NCI-H2081 (cell line): ENCODE results near the gene ERICH4.
"Not testable (repeated sequence)": the region's sequence is repeated elsewhere in the genome, so short reads cannot be mapped to it uniquely, and the experiment has no call there.

Source experiments
- DNase-seq, 2 experiments: peaks; one replicate each; lab custom pipeline; 2025; lab: John Stamatoyannopoulos, UW

The ERICH4 gene

DNA sequence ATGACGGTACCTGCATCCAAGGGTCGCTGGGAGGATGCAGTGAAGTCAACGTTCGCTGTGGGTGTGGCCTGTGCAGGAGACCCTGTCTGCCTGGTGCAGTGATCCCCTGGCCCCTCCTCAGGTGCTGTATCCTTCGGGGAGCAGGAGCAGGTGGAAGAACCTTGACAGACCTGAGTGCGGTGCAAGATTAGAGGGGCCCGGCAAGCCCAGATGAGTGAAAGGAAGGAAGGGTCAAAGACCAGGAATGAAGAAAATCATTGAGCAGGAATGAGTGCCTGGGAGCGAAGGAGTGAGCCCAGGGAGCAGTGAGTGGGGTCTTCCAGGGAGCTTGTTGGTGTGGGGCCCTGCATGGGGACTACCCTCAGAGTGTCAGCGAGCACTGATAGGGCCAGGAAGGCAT is 28.5 kb upstream of the ERICH4 start:
- no peak for DNase-seq

DNA sequence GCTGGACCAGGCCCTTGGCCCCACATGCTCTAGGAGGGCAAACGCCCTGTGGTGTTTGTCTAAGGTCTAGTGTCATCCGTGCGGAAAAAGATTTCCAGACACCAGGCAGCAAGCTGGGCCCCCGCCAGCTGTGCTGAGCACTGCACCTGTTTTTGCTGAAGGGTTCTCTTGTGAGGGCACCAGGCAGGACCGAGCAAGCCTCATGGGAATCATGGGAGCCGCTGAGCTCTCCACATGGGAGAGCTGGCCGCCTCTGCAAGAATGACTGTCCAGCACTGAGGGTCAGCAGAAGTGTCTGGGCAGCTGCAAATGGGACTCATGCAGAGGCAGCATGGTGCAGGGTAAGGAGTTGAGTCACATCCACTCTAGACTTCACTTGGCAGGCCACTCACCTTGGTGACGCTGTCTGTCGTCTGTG is 27.8 kb upstream of the ERICH4 start:
- no peak for DNase-seq

DNA sequence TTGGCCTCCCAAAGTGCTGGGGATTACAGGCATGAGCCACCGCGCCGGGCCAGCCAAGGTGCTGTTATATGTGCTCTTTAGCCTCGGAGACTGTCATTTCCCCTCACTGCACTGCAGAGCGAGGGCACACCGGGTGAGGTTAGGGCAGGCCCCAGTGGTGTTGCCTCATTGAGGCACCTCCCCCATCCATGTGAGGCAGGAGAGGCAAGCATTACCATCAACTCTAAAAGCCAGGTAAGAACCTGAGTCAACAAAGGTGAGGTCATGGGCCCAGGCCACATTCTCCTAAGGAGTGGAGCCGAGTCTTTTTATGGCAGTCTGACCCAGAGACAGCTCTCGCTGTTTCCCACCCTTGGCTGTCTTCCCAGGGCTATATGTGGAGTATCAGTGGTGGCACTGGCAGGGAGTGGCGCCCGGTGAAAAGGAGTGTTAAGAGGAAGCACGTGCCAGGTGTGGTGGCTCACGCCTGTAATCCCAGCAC is 26.7 kb upstream of the ERICH4 start:
- no peak for DNase-seq

DNA sequence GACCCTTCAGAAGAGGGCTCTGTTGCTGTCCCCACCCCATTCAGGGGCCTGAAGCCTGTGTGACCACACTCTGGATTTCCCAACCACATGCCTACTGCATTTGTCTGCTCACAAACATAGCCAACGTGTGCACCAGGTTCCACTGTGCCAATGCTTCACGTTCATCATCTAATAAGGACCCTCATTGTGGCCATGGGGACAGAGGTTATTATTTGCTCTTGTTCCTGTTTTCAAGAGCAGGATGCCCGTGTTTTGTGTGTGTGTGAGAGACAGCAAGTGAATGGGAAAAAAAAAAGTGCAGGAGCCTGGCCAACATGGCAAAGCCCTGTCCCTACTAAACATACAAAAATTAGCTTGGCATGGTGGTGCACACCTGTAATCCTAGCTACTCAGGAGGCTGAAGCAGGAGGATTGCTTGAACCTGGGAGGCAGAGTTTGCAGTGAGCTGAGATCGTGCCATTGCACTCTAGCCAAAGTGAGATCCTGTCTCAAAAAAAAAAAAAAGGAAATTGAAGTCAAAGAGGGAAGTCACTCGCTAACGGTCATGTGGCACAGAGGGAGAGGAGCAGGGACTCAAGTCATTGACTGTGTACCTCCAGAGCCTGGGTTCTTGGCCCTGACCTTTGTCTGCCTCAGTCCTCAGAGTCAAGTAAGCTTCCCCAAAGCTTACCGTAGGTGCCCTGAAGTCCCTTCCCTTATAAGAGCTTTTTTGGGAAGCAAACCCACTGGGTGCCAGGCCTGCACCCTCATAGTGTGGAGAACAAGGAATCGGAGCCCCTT is 22.7 kb upstream of the ERICH4 start:
- no peak for DNase-seq

DNA sequence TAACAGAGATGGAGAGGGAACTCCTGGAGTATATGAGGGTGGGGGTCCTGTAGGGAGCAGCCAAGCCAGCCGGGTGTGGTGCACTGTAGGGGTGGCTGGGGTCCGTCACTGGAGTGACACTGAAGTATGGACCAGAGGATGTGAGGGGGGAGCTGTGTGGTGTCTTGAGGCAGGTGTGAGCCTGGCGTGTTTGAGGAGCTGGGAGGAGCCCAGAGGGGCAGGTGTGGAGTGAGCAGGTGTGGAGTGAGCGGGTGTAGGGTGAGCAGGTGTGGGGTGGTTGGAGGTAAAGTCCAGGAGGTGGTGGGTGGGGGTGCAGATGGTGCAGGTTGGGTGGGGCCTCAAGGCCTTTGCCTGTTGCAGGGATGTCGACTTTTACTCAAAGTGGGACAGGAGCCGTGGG is 21.6 kb upstream of the ERICH4 start:
- peak in 1 of 2 experiments; percentile 14 for DNase-seq

DNA sequence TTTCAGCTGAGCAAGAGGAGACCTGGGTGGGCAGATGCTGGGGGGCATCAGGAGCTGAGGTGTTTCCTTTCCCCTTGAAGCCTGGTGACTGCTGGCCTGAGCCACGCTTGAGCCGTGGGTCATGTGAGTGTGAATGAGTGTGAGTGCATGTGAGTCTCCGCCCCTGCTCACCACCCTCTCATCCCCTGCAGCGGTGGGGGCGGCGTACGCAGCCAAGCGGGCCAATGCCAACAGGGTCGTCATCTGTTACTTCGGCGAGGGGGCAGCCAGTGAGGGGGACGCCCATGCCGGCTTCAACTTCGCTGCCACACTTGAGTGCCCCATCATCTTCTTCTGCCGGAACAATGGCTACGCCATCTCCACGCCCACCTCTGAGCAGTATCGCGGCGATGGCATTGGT is 21.0 kb upstream of the ERICH4 start:
- no peak for DNase-seq

DNA sequence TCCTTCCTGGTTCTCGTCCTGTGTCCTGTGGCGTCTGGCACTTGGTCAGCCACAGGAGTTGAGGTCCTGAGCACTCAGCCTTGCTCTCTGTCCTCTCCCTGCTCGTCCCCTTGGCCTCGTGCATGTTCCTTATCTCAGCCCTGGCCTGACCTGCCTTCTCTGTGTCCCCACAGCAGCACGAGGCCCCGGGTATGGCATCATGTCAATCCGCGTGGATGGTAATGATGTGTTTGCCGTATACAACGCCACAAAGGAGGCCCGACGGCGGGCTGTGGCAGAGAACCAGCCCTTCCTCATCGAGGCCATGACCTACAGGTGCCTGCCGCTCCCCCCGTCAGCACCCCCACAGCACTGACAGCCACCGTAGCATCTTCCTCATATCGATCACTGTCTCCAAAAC is 20.5 kb upstream of the ERICH4 start:
- no peak for DNase-seq

DNA sequence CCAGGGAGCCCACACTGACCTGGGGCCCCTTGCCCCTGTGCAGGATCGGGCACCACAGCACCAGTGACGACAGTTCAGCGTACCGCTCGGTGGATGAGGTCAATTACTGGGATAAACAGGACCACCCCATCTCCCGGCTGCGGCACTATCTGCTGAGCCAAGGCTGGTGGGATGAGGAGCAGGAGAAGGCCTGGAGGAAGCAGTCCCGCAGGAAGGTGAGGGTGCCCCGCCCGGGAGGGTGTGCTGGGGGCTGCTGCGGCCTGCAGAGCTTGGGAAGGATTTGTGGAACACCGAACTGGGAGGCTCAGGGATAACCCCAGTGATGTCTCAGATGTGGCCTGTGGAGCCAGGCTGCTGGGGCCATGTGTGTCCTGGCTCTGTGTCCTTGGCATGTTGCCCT is 20.0 kb upstream of the ERICH4 start:
- no peak for DNase-seq

DNA sequence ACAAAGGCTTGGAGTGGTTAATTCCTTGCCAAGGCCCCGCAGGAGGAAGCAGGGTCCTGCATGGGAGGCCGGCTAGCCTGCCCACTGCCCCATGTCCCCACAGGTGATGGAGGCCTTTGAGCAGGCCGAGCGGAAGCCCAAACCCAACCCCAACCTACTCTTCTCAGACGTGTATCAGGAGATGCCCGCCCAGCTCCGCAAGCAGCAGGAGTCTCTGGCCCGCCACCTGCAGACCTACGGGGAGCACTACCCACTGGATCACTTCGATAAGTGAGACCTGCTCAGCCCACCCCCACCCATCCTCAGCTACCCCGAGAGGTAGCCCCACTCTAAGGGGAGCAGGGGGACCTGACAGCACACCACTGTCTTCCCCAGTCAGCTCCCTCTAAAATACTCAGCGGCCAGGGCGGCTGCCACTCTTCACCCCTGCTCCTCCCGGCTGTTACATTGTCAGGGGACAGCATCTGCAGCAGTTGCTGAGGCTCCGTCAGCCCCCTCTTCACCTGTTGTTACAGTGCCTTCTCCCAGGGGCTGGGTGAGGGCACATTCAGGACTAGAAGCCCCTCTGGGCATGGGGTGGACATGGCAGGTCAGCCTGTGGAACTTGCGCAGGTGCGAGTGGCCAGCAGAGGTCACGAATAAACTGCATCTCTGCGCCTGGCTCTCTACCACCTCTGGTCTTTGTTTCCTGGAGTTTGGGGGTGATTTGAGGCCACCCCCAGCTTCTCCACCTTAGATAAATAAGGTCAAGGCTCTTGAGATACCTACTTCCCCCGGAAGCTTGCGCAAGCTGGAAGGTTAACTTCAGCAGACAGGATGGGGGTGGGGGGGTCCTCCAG is 18.4 kb upstream of the ERICH4 start:
- DNase-seq, result no peak

DNA sequence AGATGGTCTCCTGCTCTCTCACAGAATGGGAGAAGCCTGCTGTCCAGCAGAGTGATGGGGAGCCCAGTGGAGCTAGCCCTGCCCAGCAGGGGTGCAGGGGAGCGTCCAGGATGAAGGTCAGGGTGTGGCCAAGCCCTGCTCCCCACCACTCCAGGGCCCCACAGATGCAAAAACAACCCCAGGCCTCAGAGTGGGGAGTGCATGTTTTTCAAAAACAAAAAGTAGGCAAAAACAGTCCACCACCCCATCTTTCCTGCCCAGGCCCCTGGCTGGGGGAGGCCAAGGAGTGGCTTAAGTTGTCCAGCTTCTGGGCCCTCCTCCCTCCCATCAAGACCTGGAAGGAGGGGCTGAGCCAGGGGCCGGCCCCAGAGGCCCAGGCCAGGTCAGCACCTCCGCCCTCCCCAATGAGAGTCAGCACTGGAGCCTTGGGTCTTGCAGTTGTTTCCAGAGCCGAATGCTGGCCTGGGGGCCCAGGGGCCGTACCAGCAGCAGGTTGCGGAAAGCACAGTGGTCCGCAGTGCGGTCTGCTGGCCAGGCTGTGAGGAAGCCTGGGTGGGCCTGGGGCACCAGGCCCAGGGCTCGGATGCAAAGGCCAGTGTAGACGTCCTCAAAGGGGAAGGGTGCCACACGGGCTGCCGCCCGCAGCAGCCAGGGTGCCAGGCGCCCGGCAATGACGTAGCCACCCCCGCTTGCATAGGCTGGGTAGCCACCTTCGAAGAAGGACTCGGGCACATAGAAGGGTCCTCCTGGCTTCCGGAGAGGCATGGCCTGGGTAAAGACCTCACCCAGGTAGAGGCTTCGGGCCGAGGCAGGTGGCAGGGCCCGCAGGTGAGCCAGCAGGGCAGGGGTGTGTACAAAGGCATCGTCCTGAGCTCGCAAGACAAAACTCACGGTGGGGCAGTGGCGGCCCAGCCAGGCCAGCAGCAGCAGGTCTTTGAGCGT is 17.5 kb upstream of the ERICH4 start:
- DNase-seq, result no peak

DNA sequence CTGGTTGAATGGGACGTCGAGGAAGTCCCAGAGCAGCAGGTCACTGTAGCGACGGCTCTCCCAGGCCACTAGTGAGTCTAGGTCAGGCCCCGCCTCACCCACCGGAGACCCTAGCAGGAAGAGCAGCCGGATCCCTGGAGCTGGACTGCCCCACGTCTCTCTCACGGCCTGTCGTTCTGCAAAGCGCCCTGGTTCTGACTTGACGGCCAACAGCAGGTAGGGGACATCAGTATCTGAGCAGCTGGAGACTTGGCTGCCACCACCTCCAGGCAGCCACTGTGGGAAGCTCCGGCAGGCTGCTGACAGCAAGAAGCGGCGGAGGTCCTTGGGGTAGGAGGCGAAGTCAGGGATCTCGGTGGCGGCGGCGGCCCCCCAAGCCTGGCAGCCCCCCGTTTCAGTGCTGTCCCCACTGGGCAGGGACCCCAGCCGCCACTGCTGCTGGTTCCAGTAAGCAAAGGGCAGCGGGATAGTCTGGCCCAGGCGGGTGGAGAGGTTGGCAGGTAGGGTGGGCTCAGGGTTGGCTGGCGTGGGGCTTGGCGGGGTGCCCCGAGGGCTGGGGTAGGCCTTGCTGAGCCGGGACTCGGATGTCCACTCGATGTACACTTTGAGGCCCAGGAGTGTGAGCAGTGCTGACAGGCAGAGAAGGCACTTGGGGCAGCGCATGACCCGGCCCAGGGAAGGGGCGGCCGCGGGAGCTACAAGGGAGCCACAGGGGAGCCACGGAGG is 16.7 kb upstream of the ERICH4 start:
- no peak for DNase-seq

DNA sequence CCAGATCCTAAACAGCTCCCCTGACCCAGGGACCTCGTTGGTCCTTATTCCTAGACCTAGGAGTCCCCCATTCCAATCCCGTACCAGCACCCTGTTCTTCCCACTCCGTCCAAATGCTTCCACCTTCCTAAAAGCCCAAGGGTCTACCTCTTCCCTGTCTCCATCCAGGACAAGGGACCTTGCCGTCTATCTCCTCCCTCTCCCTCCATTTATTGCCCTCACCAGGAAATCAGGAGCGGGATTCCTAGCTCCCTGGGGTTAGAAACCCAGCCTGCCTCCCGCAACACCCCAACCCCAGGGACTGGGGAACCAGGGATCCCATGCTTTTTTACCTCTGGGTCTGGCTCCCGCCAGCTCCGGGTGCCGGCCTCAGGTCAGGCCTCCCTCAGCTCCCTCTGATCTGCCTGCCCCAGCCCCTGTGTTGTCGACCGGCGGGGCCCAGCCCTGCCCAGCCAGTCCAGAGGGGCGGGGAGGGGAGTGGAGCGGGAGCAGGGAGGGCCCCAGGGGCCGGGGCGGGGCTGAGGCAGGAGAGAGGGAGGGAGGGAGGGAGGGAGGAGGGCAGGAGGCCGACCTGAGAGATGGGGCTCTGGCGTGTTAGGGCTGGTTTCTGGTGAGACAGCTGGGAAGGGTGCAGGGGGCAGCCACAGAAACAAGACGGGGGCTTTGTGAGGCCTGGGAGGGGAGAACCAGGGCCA is 15.9 kb upstream of the ERICH4 start, which contains the start of gene B3GNT8:
B3GNT8 (minus strand) TSS at position 423 of the 695 bp plus-strand sequence. CDS start 596 bp downstream, outside the sequence.
- no peak for DNase-seq

DNA sequence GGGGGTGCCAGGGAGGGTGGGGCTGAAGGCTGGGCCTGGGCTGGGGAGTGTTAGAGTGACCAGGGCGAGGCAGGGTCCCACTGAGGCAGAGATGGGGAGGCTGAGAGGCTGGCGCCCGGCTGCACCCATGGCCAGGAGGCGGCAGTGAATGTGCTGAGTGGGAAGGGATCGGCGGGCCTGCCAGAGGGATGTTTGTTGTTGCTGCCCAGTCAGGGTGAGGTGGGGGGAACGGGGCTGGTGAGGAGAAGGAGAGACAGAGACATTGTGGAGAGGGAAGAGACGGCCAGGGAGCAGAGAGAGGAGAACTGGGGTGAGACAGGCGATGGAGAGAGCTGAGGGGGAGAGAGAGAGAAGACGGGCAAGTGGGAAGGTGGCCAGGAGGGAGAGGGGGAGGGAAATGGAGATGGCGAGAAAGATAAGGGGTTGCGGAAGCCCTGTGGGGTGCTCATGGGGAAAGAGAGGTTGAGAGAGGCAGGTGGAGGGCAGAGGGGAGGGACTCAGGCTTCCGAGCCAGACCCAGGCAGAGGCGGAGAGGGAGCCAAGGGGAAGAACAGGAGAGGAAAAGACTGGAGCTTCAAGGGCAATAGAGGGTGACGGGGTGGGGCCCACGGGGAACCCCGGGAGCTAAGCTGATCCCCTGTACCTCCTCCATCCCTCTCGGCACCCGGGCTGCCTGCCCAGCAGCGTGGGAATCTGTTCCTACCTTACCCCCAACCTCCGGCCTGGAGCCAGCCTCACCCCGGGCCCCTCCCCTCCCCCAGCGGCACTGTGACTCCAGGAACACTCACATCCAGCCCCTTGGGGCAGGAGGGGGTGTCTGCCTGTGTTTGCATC is 15.1 kb upstream of the ERICH4 start:
- DNase-seq, result no peak

DNA sequence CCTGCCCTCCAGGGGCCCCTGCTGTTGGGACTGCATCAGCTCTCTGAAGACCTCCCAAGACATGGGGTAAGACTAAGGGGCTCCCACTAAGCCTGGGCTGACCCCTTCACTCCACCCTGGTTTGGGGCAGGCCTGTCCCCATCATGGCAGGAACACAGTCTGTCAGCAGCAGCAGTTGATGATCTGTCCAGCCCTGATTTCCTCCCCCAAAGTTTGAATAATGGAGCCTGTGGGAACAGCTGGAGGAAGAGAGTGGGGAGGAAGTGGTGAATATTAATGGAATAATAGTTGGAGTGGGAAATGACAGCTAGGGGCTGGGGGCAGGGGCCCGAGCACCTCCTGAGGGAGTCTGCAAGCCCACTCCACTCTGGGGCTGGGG is 14.5 kb upstream of the ERICH4 start:
- no peak for DNase-seq

DNA sequence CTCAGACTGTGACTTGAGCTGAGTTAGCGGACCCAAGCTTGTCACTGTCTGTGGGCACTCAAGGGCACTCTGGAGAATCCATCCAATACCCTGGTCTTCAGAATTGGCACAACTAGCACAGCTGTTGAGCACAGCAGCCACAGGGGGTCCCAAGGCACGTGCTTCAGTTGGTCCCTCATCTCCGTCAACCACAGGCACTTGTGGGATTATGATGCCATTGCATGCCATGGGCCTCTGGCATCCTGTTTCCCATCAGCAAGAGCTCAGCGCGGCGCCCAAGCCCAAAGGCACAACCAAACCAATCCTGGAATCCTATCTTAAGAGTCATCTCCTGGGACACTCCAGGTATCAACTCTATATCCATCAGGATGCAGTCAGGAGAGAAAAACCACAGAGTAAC is 12.0 kb upstream of the ERICH4 start:
- no peak for DNase-seq

DNA sequence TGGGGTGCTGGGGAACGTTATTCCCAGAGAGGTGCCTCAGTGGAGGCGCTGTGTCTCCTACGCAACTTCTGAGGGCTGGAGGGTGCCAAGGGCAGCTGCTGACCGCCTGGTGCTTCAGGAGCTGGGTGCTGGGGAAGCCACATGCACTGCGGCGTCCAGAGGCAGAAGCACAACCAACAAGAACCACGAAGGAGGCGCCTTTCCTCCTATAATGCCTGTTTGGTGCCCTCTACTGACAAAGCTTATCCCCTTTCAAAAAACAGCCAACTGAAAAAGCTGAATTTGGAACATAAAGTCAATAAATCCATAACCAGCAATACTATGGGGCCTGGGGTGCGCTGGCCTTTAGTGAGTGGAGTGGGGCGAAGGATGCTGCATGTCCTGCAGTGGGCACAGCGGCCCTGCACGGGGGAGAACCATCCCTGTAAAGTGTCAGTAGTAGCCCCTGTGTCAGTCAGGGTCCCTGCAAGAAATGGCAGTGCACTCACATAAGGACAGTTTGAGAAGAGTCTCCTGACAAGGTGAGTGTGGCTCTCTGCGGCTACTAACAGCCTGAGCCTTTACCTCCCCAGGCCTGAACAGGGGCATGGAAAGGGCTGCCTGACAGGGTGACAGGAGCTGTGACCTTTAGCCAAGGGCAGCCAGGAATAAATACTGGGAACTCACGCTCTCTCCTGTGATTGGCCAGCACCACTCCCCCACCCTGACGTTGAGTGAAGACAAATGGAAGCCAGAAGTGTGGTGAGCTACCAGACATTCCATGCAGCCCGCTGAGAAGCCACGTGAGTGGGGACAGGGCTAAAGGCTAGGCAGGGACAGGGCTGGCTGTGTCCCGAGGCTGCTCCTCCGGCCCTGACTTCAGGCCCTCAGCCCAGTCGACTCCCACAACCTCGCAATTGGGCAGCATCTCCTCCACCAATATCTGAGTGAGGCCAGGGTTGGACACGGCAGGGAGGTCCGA is 11.2 kb upstream of the ERICH4 start:
- DNase-seq, result no peak

DNA sequence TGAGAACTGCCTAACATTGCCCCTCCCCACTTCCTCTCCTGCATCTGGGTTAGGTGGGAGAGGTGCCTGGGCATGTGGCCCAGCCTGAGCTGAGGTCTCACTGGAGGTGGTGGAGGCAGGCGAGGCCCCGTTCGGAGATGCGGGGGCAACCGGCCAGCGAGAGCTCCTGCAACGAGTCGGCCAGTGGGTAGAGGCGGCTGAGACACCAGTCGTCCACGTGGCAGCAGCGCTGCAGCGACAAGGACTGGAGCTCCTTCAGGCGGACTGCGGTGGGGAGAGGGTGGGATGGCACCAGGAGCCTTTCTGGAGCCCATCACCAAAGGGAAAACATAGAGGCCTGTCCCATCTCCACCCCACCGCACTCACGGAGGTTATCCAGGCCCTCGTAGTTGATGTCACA is 9.8 kb upstream of the ERICH4 start:
- no peak for DNase-seq

DNA sequence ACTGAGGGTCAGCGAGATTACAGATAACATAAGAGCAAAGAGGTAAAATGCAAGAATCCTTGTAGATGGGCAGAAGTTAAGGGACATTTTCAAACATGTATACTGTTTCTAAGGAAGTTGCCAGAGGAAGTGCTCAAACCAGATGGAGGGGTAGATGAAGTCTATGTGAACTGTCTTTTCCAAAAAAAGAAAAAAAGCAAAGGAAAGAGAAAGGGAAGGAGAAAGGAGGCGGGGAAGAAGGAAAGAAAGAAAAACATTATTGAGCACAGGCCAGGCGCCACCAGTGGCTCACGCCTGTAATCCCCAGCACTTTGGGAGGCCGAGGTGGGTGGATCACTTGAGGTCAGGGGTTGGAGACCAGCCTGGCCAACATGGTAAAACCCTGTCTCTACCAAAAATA is 8.5 kb upstream of the ERICH4 start:
- DNase-seq, result no peak

DNA sequence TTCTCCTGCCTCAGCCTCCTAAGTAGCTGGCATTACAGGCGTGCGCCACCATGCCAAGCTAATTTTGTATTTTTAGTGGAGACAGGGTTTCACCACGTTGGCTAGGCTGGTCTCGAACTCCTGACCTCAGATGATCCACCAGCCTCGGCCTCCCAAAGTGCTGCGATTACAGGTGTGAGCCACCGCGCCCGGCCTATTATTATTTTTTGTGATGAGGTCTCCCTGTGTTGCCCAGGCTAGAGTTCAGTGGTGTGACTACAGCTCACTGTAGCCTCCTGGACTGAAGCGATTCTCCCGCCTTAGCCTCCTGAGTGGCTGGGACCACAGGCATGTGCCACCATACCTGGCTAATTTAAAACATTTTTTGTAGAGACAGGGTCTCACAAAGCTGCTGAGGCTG is 7.6 kb upstream of the ERICH4 start:
- DNase-seq, result not testable (repeated sequence)
